WTC11 (cell line): ENCODE data around the gene STAT1. TPM values are rescaled to one million over a fixed set of nuclear protein-coding genes. Genes with fewer than 3 reads are reported as not detected.

Source experiments
- ATAC-seq: fragments of 200-7000 bp; cut with Tn5 transposase; 2 replicates; pipeline ENCODE4 v1.10.0; 2021; ENCODE audit warnings: mild to moderate bottlenecking, moderate library complexity
- CTCF ChIA-PET: fragments of 300-600 bp; sonication (Branson Sonifier 250); formaldehyde crosslinking; loops from one replicate; lab custom pipeline; 2021; ENCODE audit warnings: antibody characterized with exemption; lab: Charles Lee
- POLR2A ChIA-PET: fragments of 350-600 bp; sonication (Branson Sonifier 250); formaldehyde crosslinking; loops from one replicate; lab custom pipeline; 2021; ENCODE audit warnings: antibody characterized with exemption; lab: Charles Lee
- DNase-seq: peaks from one replicate; pipeline ENCODE4 v3.0.0; 2021; ENCODE audit warnings: low spot score
- H3K27ac Mint-ChIP-seq: 2 replicates; pipeline ENCODE4 v1.8.0; 2021; ENCODE audit warnings: mixed read lengths
- H3K27me3 Mint-ChIP-seq: 2 replicates; pipeline ENCODE4 v1.8.0; 2021; ENCODE audit warnings: low read depth, mild to moderate bottlenecking, moderate library complexity, mixed read lengths
- H3K36me3 Mint-ChIP-seq: 2 replicates; pipeline ENCODE4 v1.8.0; 2021; ENCODE audit warnings: mixed read lengths
- H3K4me1 Mint-ChIP-seq: 2 replicates; pipeline ENCODE4 v1.8.0; 2022; ENCODE audit warnings: mixed read lengths
- H3K4me3 Mint-ChIP-seq: 2 replicates; pipeline ENCODE4 v1.8.0; 2021; ENCODE audit warnings: mild to moderate bottlenecking, moderate library complexity, mixed read lengths
- H3K9me3 Mint-ChIP-seq: 2 replicates; pipeline ENCODE4 v1.8.0; 2021; ENCODE audit warnings: mixed read lengths
- ATF2 ChIP-seq: sonication (generic); formaldehyde crosslinking; IDR thresholded peaks from 2 replicates; pipeline ENCODE4 v1.8.1; 2022; ENCODE audit warnings: low read depth, missing genetic modification reagents, borderline replicate concordance
- ATF3 ChIP-seq: sonication (generic); formaldehyde crosslinking; conservative IDR thresholded peaks from 2 replicates; pipeline ENCODE4 v1.8.1; 2022; ENCODE audit warnings: mild to moderate bottlenecking, missing genetic modification reagents
- ATF6 ChIP-seq: sonication (generic); formaldehyde crosslinking; IDR thresholded peaks from 2 replicates; pipeline ENCODE4 v1.8.1; 2023; ENCODE audit warnings: mild to moderate bottlenecking, missing genetic modification reagents
- CBFB ChIP-seq: sonication (generic); formaldehyde crosslinking; IDR thresholded peaks from 2 replicates; pipeline ENCODE4 v1.8.1; 2022; ENCODE audit warnings: mild to moderate bottlenecking, low read depth, missing genetic modification reagents
- CREB1 ChIP-seq: sonication (generic); formaldehyde crosslinking; IDR thresholded peaks from 2 replicates; pipeline ENCODE4 v1.8.0; 2023; ENCODE audit warnings: mild to moderate bottlenecking, missing genetic modification reagents
- EMX1 ChIP-seq: fragments of 250-450 bp; sonication (Bioruptor Pico); IDR thresholded peaks from 2 replicates; pipeline ENCODE4 v1.8.0; 2021; ENCODE audit warnings: mild to moderate bottlenecking
- GTF2I ChIP-seq: fragments of 250-450 bp; sonication (Bioruptor Pico); conservative IDR thresholded peaks from 2 replicates; pipeline ENCODE4 v1.4.0; 2021; ENCODE audit warnings: mild to moderate bottlenecking
- MXD4 ChIP-seq: fragments of 250-450 bp; sonication (Bioruptor Pico); IDR thresholded peaks from 2 replicates; pipeline ENCODE4 v1.8.0; 2021; ENCODE audit warnings: mild to moderate bottlenecking, moderate library complexity, borderline replicate concordance
- NR2C2 ChIP-seq: sonication (generic); formaldehyde crosslinking; IDR thresholded peaks from 2 replicates; pipeline ENCODE4 v1.8.0; 2022; ENCODE audit warnings: mild to moderate bottlenecking, missing genetic modification reagents
- PRDM15 ChIP-seq: sonication (generic); formaldehyde crosslinking; IDR thresholded peaks from 2 replicates; pipeline ENCODE4 v1.8.0; 2022; ENCODE audit warnings: missing genetic modification reagents
- TP53 ChIP-seq: sonication (generic); formaldehyde crosslinking; IDR thresholded peaks from 2 replicates; pipeline ENCODE4 v1.8.1; 2023; ENCODE audit warnings: mild to moderate bottlenecking, missing genetic modification reagents
- USF2 ChIP-seq: sonication (generic); formaldehyde crosslinking; IDR thresholded peaks from 2 replicates; pipeline ENCODE4 v1.8.1; 2023; ENCODE audit warnings: mild to moderate bottlenecking, missing genetic modification reagents, moderate library complexity
- ZNF317 ChIP-seq: sonication (generic); formaldehyde crosslinking; IDR thresholded peaks from 2 replicates; pipeline ENCODE4 v1.8.1; 2023; ENCODE audit warnings: low read depth, mild to moderate bottlenecking, moderate library complexity, missing genetic modification reagents, borderline replicate concordance
- ZNF425 ChIP-seq: fragments of 250-450 bp; sonication (Bioruptor Pico); conservative IDR thresholded peaks from 2 replicates; pipeline ENCODE4 v1.9.0; 2021; ENCODE audit warnings: mild to moderate bottlenecking
- ZNF532 ChIP-seq: fragments of 250-450 bp; sonication (Bioruptor Pico); IDR thresholded peaks from 2 replicates; pipeline ENCODE4 v1.9.0; 2021; ENCODE audit warnings: mild to moderate bottlenecking, borderline replicate concordance
- total RNA-seq: library from RNA; stranded (reverse); gene quantifications from 3 replicates; pipeline ENCODE4 v1.2.3, GENCODE V29; 2021

Gene STAT1
- total RNA-seq, 1 experiment from 2014 or later = 36.1 TPM

- no peak for TF ChIP-seq ATF3 (CRISPR knock-in tag)
- no peak for TF ChIP-seq CBFB (CRISPR knock-in tag)
- no peak for TF ChIP-seq USF2 (CRISPR knock-in tag)
- no peak for TF ChIP-seq EMX1 (CRISPR knock-in tag)
- TF ChIP-seq NR2C2 (CRISPR knock-in tag) = no peak
Measured at GRCh38 chr2:191029280-191029950, 15.4 kb upstream of the STAT1 start (continued).

GRCh38 chr2:191026377-191026776, 12.4 kb upstream of the STAT1 start:
- Mint-ChIP-seq H3K27ac (no peak overlapping the region), H3K4me1 (peaks cover 9% of the 10 kb centered on the region), H3K36me3 (no peaks in the 10 kb centered on the region), H3K9me3 (no peaks in the 10 kb centered on the region), H3K4me3 (no peak overlapping the region), H3K27me3 (no peaks in the 10 kb centered on the region)
- ChIA-PET CTCF (no interaction called here), POLR2A (no interaction called here)
- DNase-seq (no peak), ATAC-seq (no peak)
- TF ChIP-seq ATF6 (CRISPR knock-in tag) (no peak), CREB1 (CRISPR knock-in tag) (no peak), ZNF317 (no peak), TP53 (CRISPR knock-in tag) (no peak), ATF2 (CRISPR knock-in tag) (no peak), ZNF532 (no peak), GTF2I (CRISPR knock-in tag) (no peak), MXD4 (CRISPR knock-in tag) (no peak), ZNF425 (CRISPR knock-in tag) (no peak), PRDM15 (CRISPR knock-in tag) (no peak)
